DND-41 (cell line): ENCODE results near the gene SOX9.

Experiments
- ATAC-seq: fragments of 200-7000 bp; cut with Tn5 transposase; 3 replicates; pipeline ENCODE4 v1.9.1; 2021; ENCODE audit warnings: low read depth; ENCODE audit not compliant: insufficient read depth
- DNase-seq: peaks from one replicate; pipeline ENCODE4 v3.0.0-alpha.2; 2020
- H2AFZ ChIP-seq: 2 replicates; pipeline ENCODE4 v1.6.0; 2012; ENCODE audit warnings: low read depth, low read length
- H3K27ac ChIP-seq: 2 replicates; pipeline ENCODE4 v1.5.1; 2012; ENCODE audit warnings: low read length, inconsistent platforms
- H3K27me3 ChIP-seq: fragments of 200-600 bp; sonication (generic); 2 replicates; pipeline ENCODE4 v1.6.0; 2012; ENCODE audit warnings: low read length, mild to moderate bottlenecking, inconsistent platforms; ENCODE audit not compliant: insufficient read depth, poor library complexity
- H3K36me3 ChIP-seq: 2 replicates; pipeline ENCODE4 v1.5.1; 2012; ENCODE audit warnings: low read length, inconsistent platforms; ENCODE audit not compliant: insufficient read depth
- H3K4me1 ChIP-seq: 2 replicates; pipeline ENCODE4 v1.5.1; 2012; ENCODE audit warnings: mild to moderate bottlenecking, low read length; ENCODE audit not compliant: insufficient read depth
- H3K4me2 ChIP-seq: 2 replicates; pipeline ENCODE4 v1.6.0; 2012; ENCODE audit warnings: mild to moderate bottlenecking, moderate library complexity, low read length, inconsistent platforms; ENCODE audit not compliant: insufficient read depth
- H3K4me3 ChIP-seq, 2 experiments: fragments of 200-600 bp in 1 of 2; shearing (Covaris generic) in 1 of 2; 2 replicates each; pipeline ENCODE4 v1.5.1; 2012 to 2016; ENCODE audit warnings: inconsistent platforms in 2 of 2, low read length in 2 of 2, mild to moderate bottlenecking in 2 of 2, low read depth in 1 of 2, moderate library complexity in 1 of 2
- H3K79me2 ChIP-seq: 2 replicates; pipeline ENCODE4 v1.6.0; 2012; ENCODE audit warnings: low read length, inconsistent platforms; ENCODE audit not compliant: insufficient read depth
- H3K9ac ChIP-seq: 2 replicates; pipeline ENCODE4 v1.6.0; 2012; ENCODE audit warnings: low read depth, mild to moderate bottlenecking, inconsistent platforms, low read length, moderate library complexity
- H3K9me3 ChIP-seq: 2 replicates; pipeline ENCODE4 v1.5.1; 2012; ENCODE audit warnings: low read length, moderate library complexity, mild to moderate bottlenecking, inconsistent platforms; ENCODE audit not compliant: insufficient read depth, severe bottlenecking
- H4K20me1 ChIP-seq: 2 replicates; pipeline ENCODE4 v1.6.0; 2012; ENCODE audit warnings: low read length; ENCODE audit not compliant: insufficient read depth
- CTCF ChIP-seq: IDR thresholded peaks from 2 replicates; pipeline ENCODE4 v1.5.1; 2012; ENCODE audit warnings: borderline replicate concordance, low read length, moderate library complexity, mild to moderate bottlenecking; ENCODE audit not compliant: poor library complexity, severe bottlenecking; ENCODE audit errors: extremely low read depth
- EZH2 ChIP-seq: IDR thresholded peaks from 3 replicates; pipeline ENCODE4 v1.6.1; 2012; ENCODE audit warnings: borderline replicate concordance, low read depth, mild to moderate bottlenecking, moderate library complexity, low read length, inconsistent platforms; ENCODE audit not compliant: severe bottlenecking

SOX9 gene

GRCh38 chr17:72113751-72114150, 7.1 kb upstream of the SOX9 start:
- no peak overlapping the region for H3K9ac ChIP-seq
- H3K4me2 ChIP-seq, result no peak overlapping the region
- no peak for DNase-seq
- no peaks in the 10 kb centered on the region for H3K36me3 ChIP-seq
- no peak overlapping the region for H2AFZ ChIP-seq
- H3K4me3 ChIP-seq, result no peak overlapping the region
- H3K27ac ChIP-seq, result no peak overlapping the region
- no peaks in the 10 kb centered on the region for H3K27me3 ChIP-seq
- H4K20me1 ChIP-seq, result no peaks in the 10 kb centered on the region
- no peaks in the 10 kb centered on the region for H3K4me1 ChIP-seq
- no peaks in the 10 kb centered on the region for H3K9me3 ChIP-seq
- ATAC-seq, result no peak
- no peak for TF ChIP-seq CTCF
- TF ChIP-seq EZH2, result no peak
- no peaks in the 10 kb centered on the region for H3K79me2 ChIP-seq

- no peaks in the 10 kb centered on the region for H3K27me3 ChIP-seq
- no peaks in the 10 kb centered on the region for H3K9me3 ChIP-seq
- no peaks in the 10 kb centered on the region for H3K79me2 ChIP-seq
- DNase-seq (no peak), ATAC-seq (no peak)
- H3K9ac ChIP-seq, result no peak overlapping the region
- H3K4me1 ChIP-seq, result no peaks in the 10 kb centered on the region
- no peaks in the 10 kb centered on the region for H3K36me3 ChIP-seq
- H3K4me3 ChIP-seq, result no peak overlapping the region
- no peak overlapping the region for H3K27ac ChIP-seq
- H4K20me1 ChIP-seq, result no peaks in the 10 kb centered on the region
- TF ChIP-seq CTCF (no peak), EZH2 (no peak)
- H3K4me2 ChIP-seq, result no peak overlapping the region
- H2AFZ ChIP-seq, result no peak overlapping the region
Measured at GRCh38 chr17:72115781-72116525, 4.9 kb upstream of the SOX9 start.

GRCh38 chr17:72116661-72117521, 3.9 kb upstream of the SOX9 start:
- H3K4me3 ChIP-seq, result no peak overlapping the region

More at GRCh38 chr17:72116661-72117521, 3.9 kb upstream of the SOX9 start:
- no peaks in the 10 kb centered on the region for H3K9me3 ChIP-seq
- no peak for ATAC-seq
- no peak overlapping the region for H3K4me2 ChIP-seq
- H4K20me1 ChIP-seq, result no peaks in the 10 kb centered on the region
- H3K36me3 ChIP-seq, result no peaks in the 10 kb centered on the region
- TF ChIP-seq EZH2, result no peak
- TF ChIP-seq CTCF, result no peak
- H3K9ac ChIP-seq, result no peak overlapping the region
- H3K27ac ChIP-seq, result no peak overlapping the region
- no peak for DNase-seq
- no peaks in the 10 kb centered on the region for H3K4me1 ChIP-seq
- H3K27me3 ChIP-seq, result no peaks in the 10 kb centered on the region
- no peaks in the 10 kb centered on the region for H3K79me2 ChIP-seq
- no peak overlapping the region for H2AFZ ChIP-seq
